ENCODE results near the gene ZFY.

- no peak for TF ChIP-seq CTCF (IDR thresholded peaks at IDR 0.05; ENCODE audit: low read depth, low read length)
- TF ChIP-seq POLR2A (IDR thresholded peaks at IDR 0.05; ENCODE audit: extremely low read depth, insufficient read length): no peak
- no peak for TF ChIP-seq MAX (IDR thresholded peaks at IDR 0.05; ENCODE audit: low read depth, low read length)
- no peak for TF ChIP-seq MYC (IDR thresholded peaks at IDR 0.05; ENCODE audit: low read depth, low read length)
Measured at GRCh38 chrY:2952912-2953311, 17.7 kb downstream of the ZFY start.

Measured in NB4 (cell line).